ENCODE data around the gene PPP1R3G.

DNA sequence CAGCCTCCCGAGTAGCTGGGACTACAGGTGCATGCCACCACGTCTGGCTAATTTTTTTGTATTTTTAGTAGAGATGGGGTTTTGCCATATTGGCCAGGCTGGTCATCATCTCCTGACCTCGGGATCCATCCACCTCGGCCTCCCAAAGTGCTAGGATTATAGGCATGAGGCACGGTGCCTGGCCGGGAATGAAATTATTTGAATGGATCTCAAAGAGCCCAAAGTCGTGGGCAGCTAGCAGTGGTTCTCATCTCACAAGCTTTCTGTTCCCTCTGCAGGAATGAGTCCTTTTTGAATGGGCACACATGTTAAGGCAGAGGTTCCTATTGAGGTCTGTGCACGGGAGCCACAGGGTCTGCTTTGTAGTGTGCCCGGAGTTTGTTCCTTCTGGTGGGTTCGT is 34.9 kb downstream of the PPP1R3G start:
- TF ChIP-seq CTCF (IDR thresholded peaks at IDR 0.05) (no peak), POLR2A (IDR thresholded peaks at IDR 0.05) (no peak)
